WERI-Rb-1 (cell line): Measurements from ENCODE around the gene FGF12.
"Not testable (repeated sequence)": the region's sequence is repeated elsewhere in the genome, so short reads cannot be mapped to it uniquely, and the experiment has no call there.

Experiments
- DNase-seq: peaks from one replicate; pipeline ENCODE4 v3.0.0-alpha.2; 2020
- H3K27ac ChIP-seq: fragments of 250-450 bp; sonication (Bioruptor Pico); 2 replicates; pipeline ENCODE4 v1.5.1; 2020; ENCODE audit warnings: mild to moderate bottlenecking, moderate library complexity
- H3K27me3 ChIP-seq: fragments of 250-450 bp; sonication (Bioruptor Pico); 2 replicates; pipeline ENCODE4 v1.5.1; 2021; ENCODE audit warnings: mild to moderate bottlenecking, low read depth, moderate library complexity; ENCODE audit not compliant: insufficient read depth, severe bottlenecking
- H3K36me3 ChIP-seq: fragments of 250-450 bp; sonication (Bioruptor Pico); 2 replicates; pipeline ENCODE4 v1.5.1; 2020; ENCODE audit warnings: mild to moderate bottlenecking, moderate library complexity
- H3K4me3 ChIP-seq: 2 replicates; pipeline ENCODE4 v1.5.1; 2011; ENCODE audit warnings: low read depth, mild to moderate bottlenecking, control low read depth, low read length
- H3K9me3 ChIP-seq: fragments of 250-450 bp; sonication (Bioruptor Pico); 2 replicates; pipeline ENCODE4 v1.5.1; 2021; ENCODE audit warnings: mild to moderate bottlenecking, moderate library complexity; ENCODE audit not compliant: severe bottlenecking
- CTCF ChIP-seq: IDR thresholded peaks from 2 replicates; pipeline ENCODE4 v1.5.1; 2011; ENCODE audit warnings: low read depth, mild to moderate bottlenecking, control low read depth, inconsistent platforms, low read length

Gene FGF12

GRCh38 chr3:192747746-192748145 is 20.4 kb upstream of the FGF12 start:
- no peak for DNase-seq
- TF ChIP-seq CTCF: no peak
- Histone ChIP-seq H3K36me3 (no peaks in the 10 kb centered on the region), H3K27me3 (no peaks in the 10 kb centered on the region), H3K9me3 (no peaks in the 10 kb centered on the region), H3K4me3 (no peak overlapping the region), H3K27ac (no peak overlapping the region)

GRCh38 chr3:192747145-192747544 is 19.8 kb upstream of the FGF12 start:
- H3K9me3 ChIP-seq: no peaks in the 10 kb centered on the region
- no peak overlapping the region for H3K27ac ChIP-seq
- H3K36me3 ChIP-seq: no peaks in the 10 kb centered on the region
- no peak overlapping the region for H3K4me3 ChIP-seq
- TF ChIP-seq CTCF: no peak
- DNase-seq: no peak
- H3K27me3 ChIP-seq: no peaks in the 10 kb centered on the region

GRCh38 chr3:192745150-192745549 is 17.8 kb upstream of the FGF12 start:
- no peak overlapping the region for H3K27ac ChIP-seq
- no peak for TF ChIP-seq CTCF
- no peak for DNase-seq
- no peak overlapping the region for H3K4me3 ChIP-seq
- no peaks in the 10 kb centered on the region for H3K9me3 ChIP-seq
- no peaks in the 10 kb centered on the region for H3K27me3 ChIP-seq
- H3K36me3 ChIP-seq: no peaks in the 10 kb centered on the region

- not testable (repeated sequence) for H3K4me3 ChIP-seq, H3K36me3 ChIP-seq, H3K9me3 ChIP-seq, DNase-seq, H3K27ac ChIP-seq, H3K27me3 ChIP-seq
Measured at GRCh38 chr3:192744604-192745003, 17.3 kb upstream of the FGF12 start.

DNA sequence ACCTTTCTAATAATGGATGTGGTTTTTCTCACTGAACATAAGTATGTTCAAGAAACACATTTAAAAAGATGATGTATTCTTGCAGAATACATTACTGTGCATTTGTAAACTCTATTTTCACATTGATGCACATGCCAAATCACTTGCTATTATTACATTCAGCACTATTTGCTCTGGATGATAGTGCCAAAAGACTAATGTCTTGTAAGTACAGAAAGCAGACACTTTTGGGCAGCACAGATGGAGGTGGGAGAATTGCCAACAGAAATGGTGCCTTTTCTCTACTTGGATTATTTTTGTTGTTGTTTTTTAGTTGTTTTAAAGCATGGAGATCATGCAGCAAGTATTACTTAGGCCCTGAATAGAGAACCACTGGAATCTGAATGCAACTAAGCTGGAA is 10.2 kb upstream of the FGF12 start:
- no peak overlapping the region for H3K4me3 ChIP-seq
- H3K36me3 ChIP-seq: no peaks in the 10 kb centered on the region
- no peaks in the 10 kb centered on the region for H3K27me3 ChIP-seq
- no peak for DNase-seq
- no peak for TF ChIP-seq CTCF
- H3K9me3 ChIP-seq: no peaks in the 10 kb centered on the region
- H3K27ac ChIP-seq: no peak overlapping the region

DNA sequence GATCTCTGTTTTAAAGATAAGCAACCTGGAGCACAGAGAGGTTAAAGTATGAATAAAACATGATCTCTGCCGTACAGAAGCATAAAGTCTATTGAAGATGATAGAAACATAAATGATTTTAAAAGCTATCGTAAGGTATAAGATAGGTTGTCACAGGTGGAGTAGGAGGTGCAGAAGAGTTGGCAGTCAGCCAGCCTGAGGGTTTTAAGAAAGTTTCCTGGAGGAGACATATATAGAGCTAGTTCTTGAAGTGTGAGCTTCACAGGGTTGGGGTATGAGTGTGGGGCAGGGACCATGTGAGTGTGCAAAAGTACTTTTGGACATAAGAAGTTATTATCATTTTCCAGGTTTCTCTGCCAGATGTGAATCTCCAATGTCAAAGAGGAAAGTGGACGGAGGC is 3.9 kb upstream of the FGF12 start:
- H3K4me3 ChIP-seq: no peak overlapping the region
- TF ChIP-seq CTCF: no peak
- H3K9me3 ChIP-seq: no peaks in the 10 kb centered on the region
- H3K27ac ChIP-seq: no peak overlapping the region
- no peaks in the 10 kb centered on the region for H3K36me3 ChIP-seq
- H3K27me3 ChIP-seq: no peaks in the 10 kb centered on the region
- no peak for DNase-seq
